Body of pancreas (tissue), 4 donors: Measurements from ENCODE around the gene SLC28A1. TPM values are rescaled to one million over a fixed set of nuclear protein-coding genes. Genes with fewer than 3 reads are reported as not detected.

Experiments used
- ATAC-seq: fragments of 150-250 bp; one replicate; pipeline ENCODE4 v1.9.1; 2016
- DNase-seq, 4 donors: peaks; one replicate each; pipeline ENCODE4 v3.0.0-alpha.2; 2019
- H3K27ac ChIP-seq, 4 donors: fragments of 200-600 bp; sonication (generic); 1 replicate in 3 of 4; 2 replicates in 1 of 4; pipeline versions ENCODE4 v1.5.1 to v1.6.1; 2016 to 2019; ENCODE audit warnings: mild to moderate bottlenecking in 1 of 4, mixed read lengths in 1 of 4, moderate library complexity in 1 of 4
- H3K27me3 ChIP-seq, 2 donors: fragments of 200-600 bp; sonication (generic); one replicate each; pipeline ENCODE4 v1.6.0; 2016; ENCODE audit warnings: mild to moderate bottlenecking in 1 of 2
- H3K36me3 ChIP-seq, 2 donors: fragments of 200-600 bp; sonication (generic); replicated peaks in 1 of 2; 2 replicates each; pipeline ENCODE4 v1.5.1; 2016; ENCODE audit warnings: low read depth in 2 of 2; ENCODE audit not compliant: insufficient read depth in 1 of 2
- H3K4me1 ChIP-seq: fragments of 200-600 bp; sonication (generic); one replicate; pipeline ENCODE4 v1.6.0; 2016
- H3K4me3 ChIP-seq, 2 donors: fragments of 200-600 bp; sonication (generic); 1 replicate in 1 of 2; 2 replicates in 1 of 2; pipeline ENCODE4 v1.5.1; 2016 to 2019
- H3K9me3 ChIP-seq, 3 donors: fragments of 200-600 bp; sonication (generic); 1 replicate in 2 of 3; 2 replicates in 1 of 3; pipeline ENCODE4 v1.5.1; 2016
- POLR2A ChIP-seq, 3 donors: fragments of 450-650 bp; IDR thresholded peaks; one replicate each; pipeline ENCODE4 v1.6.1; 2016; ENCODE audit warnings: antibody characterized with exemption in 3 of 3, mild to moderate bottlenecking in 2 of 3
- WGBS, 2 donors: methylation state at CpG; one replicate each; pipeline ENCODE4 v1.1.5; 2017; 5-methylcytosine and 5-hydroxymethylcytosine counted together
- intact Hi-C: fragments of 100-400 bp; cut with DNase I; formaldehyde crosslinking; loops from one replicate; pipeline ENCODE4 v1.15.1; 2023
- total RNA-seq, 2 donors: library from RNA; depleted of rRNA; stranded (reverse); fragments of >200 nt; gene quantifications; one replicate each; pipeline ENCODE4 v1.1.0, GENCODE V29; 2016
- TF ChIP-seq, protein P1 (sequence below), 7 experiments: fragments of 450-650 bp in 4 of 7; fragments of 200-600 bp in 3 of 7; sonication (generic) in 3 of 7; IDR thresholded peaks; one replicate each; pipeline ENCODE4 v1.5.1; 2016 to 2019; ENCODE audit warnings: antibody characterized with exemption in 7 of 7

The SLC28A1 gene
- total RNA-seq, 2 donors from 2014 or later: 0.26 TPM; not detected in 1

DNA sequence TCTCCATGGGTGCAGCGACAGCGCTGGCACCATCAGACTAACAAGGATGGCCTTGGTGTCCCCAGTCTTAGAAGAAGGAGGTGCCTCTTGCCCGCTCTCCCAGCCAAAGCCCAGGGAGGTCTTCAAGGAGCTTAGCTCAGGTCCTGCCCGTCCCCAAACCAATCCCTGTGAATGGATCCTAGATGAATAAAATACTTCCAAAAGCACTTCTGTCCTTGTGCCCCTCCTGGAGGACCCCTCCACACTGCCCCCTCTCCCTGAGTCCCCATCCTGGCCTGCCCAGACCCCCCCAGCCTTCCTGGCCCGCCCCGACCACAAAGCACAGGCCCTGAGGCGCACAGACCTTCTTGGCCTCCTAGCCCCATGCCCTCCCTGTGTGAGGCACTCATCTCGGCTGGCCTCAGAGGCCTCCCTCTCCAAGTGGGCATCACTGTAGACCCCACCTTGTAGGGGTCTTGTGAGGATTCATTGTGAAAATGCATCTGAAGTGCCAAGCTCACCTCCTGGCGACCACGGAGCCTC is 8.4 kb downstream of the SLC28A1 start:
- Histone ChIP-seq H3K27ac (no peak overlapping the region), H3K4me1 (no peaks in the 10 kb centered on the region), H3K27me3 (no peaks in the 10 kb centered on the region), H3K36me3 (no peaks in the 10 kb centered on the region), H3K4me3 (no peak overlapping the region), H3K9me3 (no peaks in the 10 kb centered on the region)
- no peak for ATAC-seq
- DNase-seq: no peak
- intact Hi-C loops: no loop called here
- TF ChIP-seq, protein P1, sequence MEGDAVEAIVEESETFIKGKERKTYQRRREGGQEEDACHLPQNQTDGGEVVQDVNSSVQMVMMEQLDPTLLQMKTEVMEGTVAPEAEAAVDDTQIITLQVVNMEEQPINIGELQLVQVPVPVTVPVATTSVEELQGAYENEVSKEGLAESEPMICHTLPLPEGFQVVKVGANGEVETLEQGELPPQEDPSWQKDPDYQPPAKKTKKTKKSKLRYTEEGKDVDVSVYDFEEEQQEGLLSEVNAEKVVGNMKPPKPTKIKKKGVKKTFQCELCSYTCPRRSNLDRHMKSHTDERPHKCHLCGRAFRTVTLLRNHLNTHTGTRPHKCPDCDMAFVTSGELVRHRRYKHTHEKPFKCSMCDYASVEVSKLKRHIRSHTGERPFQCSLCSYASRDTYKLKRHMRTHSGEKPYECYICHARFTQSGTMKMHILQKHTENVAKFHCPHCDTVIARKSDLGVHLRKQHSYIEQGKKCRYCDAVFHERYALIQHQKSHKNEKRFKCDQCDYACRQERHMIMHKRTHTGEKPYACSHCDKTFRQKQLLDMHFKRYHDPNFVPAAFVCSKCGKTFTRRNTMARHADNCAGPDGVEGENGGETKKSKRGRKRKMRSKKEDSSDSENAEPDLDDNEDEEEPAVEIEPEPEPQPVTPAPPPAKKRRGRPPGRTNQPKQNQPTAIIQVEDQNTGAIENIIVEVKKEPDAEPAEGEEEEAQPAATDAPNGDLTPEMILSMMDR (IDR thresholded peaks at IDR 0.05): no peak
- no peak for TF ChIP-seq POLR2A (IDR thresholded peaks at IDR 0.05)
- WGBS, 2 donors: 86 to 90% methylated on average over 7 to 10 of the region's 10 CpGs

DNA sequence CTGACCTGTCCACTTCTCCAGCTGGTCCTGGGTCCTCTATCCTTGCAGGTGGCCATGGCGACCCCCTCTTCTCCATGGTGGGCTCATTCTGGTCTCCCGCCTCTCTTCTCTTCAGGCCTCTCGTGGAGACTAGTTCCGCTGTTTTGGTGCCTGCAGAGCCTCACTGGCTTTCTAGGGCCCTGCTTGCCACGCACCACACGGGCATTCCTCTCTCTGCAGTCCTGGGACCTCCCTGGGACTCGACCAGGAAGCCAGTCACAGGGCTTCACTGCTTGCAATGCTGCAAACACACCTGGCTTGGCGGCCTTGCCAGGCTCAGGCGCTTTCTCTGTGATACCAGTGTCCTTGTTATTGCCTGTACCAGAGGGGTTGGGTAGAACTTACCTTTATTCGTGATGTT is 9.1 kb downstream of the SLC28A1 start:
- 76 to 80% methylated on average over 10 of the region's 10 CpGs for WGBS, 2 donors
- Histone ChIP-seq H3K27ac (no peak overlapping the region), H3K36me3 (no peaks in the 10 kb centered on the region), H3K9me3 (no peaks in the 10 kb centered on the region), H3K27me3 (no peaks in the 10 kb centered on the region), H3K4me1 (no peaks in the 10 kb centered on the region), H3K4me3 (no peak overlapping the region)
- intact Hi-C loops: no loop called here
- DNase-seq: no peak
- ATAC-seq: no peak
- TF ChIP-seq, protein P1 (IDR thresholded peaks at IDR 0.05): no peak
- no peak for TF ChIP-seq POLR2A (IDR thresholded peaks at IDR 0.05)

DNA sequence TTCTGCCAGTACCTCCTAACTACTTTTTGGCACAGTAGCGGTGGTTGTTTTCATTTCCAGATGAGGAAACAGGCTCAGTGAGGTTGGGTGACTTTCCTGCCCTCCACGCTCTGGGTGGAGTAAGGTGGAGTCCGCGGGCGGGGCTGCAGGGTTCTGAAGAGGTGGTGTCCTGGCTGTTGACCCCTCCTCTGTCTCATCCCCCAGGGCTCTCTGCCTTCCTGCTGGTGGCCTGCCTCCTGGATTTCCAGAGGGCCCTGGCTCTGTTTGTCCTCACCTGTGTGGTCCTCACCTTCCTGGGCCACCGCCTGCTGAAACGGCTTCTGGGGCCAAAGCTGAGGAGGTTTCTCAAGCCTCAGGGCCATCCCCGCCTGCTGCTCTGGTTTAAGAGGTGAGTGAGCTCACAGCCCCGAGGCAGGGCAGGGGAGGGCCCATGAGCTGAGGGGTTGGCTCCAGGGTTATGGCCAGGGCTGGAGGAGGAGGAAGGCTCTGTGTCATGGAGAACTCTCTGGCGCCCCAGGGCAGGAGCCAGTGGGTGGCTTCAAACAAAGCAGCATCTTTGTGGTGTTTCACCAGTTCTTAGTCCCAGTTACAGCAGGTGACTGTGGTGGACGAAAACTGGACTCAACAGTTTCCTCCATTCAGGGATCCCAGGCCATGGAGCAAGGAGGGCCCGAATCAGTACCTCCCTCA is 10.4 kb downstream of the SLC28A1 start:
- WGBS, 2 donors: 87 to 88% methylated on average over 11 to 12 of the region's 12 CpGs
- Histone ChIP-seq H3K4me3 (no peak overlapping the region), H3K9me3 (no peaks in the 10 kb centered on the region), H3K27me3 (no peaks in the 10 kb centered on the region), H3K27ac (no peak overlapping the region), H3K4me1 (no peaks in the 10 kb centered on the region), H3K36me3 (no peaks in the 10 kb centered on the region)
- ATAC-seq: no peak
- TF ChIP-seq, protein P1 (IDR thresholded peaks at IDR 0.05): no peak
- no peak for TF ChIP-seq POLR2A (IDR thresholded peaks at IDR 0.05)
- DNase-seq: no peak
- intact Hi-C loops: no loop called here

DNA sequence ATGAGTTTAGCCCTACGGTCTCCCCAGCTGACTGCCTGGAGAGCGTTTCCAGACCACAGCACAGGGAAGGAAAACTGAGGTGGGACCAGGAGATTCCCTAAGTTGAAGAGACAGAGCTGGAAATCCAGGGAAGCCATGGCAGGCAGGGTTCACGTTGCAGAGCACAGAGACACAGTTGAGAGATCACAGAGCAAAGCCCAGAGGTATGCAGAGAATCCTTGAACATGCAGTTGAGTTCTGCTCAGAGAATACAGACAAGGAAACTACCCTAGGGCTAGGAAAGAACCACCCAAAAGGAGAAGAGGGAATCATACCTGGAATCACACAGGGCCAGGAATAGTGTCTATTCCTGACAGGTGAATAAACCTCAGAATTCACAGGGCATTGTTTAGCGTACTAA is 14.3 kb downstream of the SLC28A1 start:
- Histone ChIP-seq H3K4me1 (no peaks in the 10 kb centered on the region), H3K27ac (no peak overlapping the region), H3K4me3 (no peak overlapping the region), H3K27me3 (no peaks in the 10 kb centered on the region), H3K36me3 (no peaks in the 10 kb centered on the region), H3K9me3 (no peaks in the 10 kb centered on the region)
- WGBS, 2 donors: 64 to 66% methylated on average over 4 of the region's 4 CpGs
- ATAC-seq: no peak
- TF ChIP-seq, protein P1 (IDR thresholded peaks at IDR 0.05): no peak
- TF ChIP-seq POLR2A (IDR thresholded peaks at IDR 0.05): no peak
- intact Hi-C loops: no loop called here
- no peak for DNase-seq

DNA sequence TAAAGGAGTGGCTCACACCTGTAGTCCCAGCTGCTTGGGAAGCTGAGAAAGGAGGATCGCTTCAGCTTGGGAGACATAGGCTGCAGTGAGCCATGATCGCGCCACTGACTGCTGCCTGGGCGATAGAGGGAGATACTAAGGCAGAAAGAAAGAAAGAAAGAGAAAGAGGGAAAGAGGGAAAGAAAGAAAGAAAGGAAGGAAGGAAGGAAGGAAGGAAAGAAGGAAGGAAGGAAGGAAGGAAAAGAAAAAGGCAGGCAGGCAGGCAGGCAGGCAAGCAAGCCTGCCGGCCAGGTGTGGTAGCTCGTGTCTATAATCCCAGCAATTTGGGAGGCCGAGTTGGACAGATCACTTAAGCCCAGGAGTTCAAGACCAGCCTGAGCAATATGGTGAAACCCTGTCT is 15.3 kb downstream of the SLC28A1 start:
- no peak for TF ChIP-seq POLR2A (IDR thresholded peaks at IDR 0.05)
- TF ChIP-seq, protein P1 (IDR thresholded peaks at IDR 0.05): no peak
- Histone ChIP-seq H3K27ac (no peak overlapping the region), H3K36me3 (no peaks in the 10 kb centered on the region), H3K4me3 (no peak overlapping the region), H3K27me3 (no peaks in the 10 kb centered on the region), H3K9me3 (no peaks in the 10 kb centered on the region), H3K4me1 (no peaks in the 10 kb centered on the region)
- ATAC-seq (no peak), DNase-seq (no peak)
- intact Hi-C loops: no loop called here
- WGBS, 2 donors: 84 to 90% methylated on average over 7 of the region's 7 CpGs
